Measurements from ENCODE around the gene AHI1.

AHI1 gene

GRCh38 chr6:135527116-135527959, 29.8 kb upstream of the AHI1 start:
- H3K4me1 ChIP-seq (ENCODE audit: control insufficient read depth, insufficient read depth, low read length), result no peaks in the 10 kb centered on the region
- H3K36me3 ChIP-seq (ENCODE audit: control insufficient read depth in 2 of 2, insufficient read depth in 1 of 2, low read length in 2 of 2), result no peaks in the 10 kb centered on the region
- TF ChIP-seq, protein P1, sequence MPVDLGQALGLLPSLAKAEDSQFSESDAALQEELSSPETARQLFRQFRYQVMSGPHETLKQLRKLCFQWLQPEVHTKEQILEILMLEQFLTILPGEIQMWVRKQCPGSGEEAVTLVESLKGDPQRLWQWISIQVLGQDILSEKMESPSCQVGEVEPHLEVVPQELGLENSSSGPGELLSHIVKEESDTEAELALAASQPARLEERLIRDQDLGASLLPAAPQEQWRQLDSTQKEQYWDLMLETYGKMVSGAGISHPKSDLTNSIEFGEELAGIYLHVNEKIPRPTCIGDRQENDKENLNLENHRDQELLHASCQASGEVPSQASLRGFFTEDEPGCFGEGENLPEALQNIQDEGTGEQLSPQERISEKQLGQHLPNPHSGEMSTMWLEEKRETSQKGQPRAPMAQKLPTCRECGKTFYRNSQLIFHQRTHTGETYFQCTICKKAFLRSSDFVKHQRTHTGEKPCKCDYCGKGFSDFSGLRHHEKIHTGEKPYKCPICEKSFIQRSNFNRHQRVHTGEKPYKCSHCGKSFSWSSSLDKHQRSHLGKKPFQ (tag by site-specific recombination; IDR thresholded peaks at IDR 0.05), result no peak
- no peak for TF ChIP-seq SCRT1 (tag by site-specific recombination; IDR thresholded peaks at IDR 0.05; ENCODE audit: borderline replicate concordance)
- TF ChIP-seq ZNF473 (tag by site-specific recombination; IDR thresholded peaks at IDR 0.05), result no peak
- TF ChIP-seq ZNF48 (tag by site-specific recombination; IDR thresholded peaks at IDR 0.05), result no peak
- no peak for TF ChIP-seq ZNF311 (tag by site-specific recombination; IDR thresholded peaks at IDR 0.05; ENCODE audit: borderline replicate concordance)
- TF ChIP-seq ZNF37A (tag by site-specific recombination; IDR thresholded peaks at IDR 0.05), result no peak
- no peak for TF ChIP-seq SCRT2 (tag by site-specific recombination; IDR thresholded peaks at IDR 0.05)
- TF ChIP-seq HOXD13 (CRISPR knock-in tag; IDR thresholded peaks at IDR 0.05; ENCODE audit: borderline replicate concordance), result no peak
- TF ChIP-seq ZNF660 (tag by site-specific recombination; IDR thresholded peaks at IDR 0.05), result no peak
- TF ChIP-seq ZBTB48 (tag by site-specific recombination; IDR thresholded peaks at IDR 0.05), result no peak
- no peak for TF ChIP-seq ZNF354C (tag by site-specific recombination; IDR thresholded peaks at IDR 0.05; ENCODE audit: borderline replicate concordance, low read depth)
- no peak for TF ChIP-seq ZNF423 (tag by site-specific recombination; IDR thresholded peaks at IDR 0.05)
- TF ChIP-seq ZNF366 (tag by site-specific recombination; conservative IDR thresholded peaks at IDR 0.05), result no peak
- TF ChIP-seq ZNF202 (tag by site-specific recombination; IDR thresholded peaks at IDR 0.05; ENCODE audit: borderline replicate concordance), result no peak
- no peak overlapping the region for H3K4me3 ChIP-seq (ENCODE audit: low read depth, low read length)
- ChIA-PET CTCF (interaction anchor here (0.5 to 1.1 kb wide), 3 partner anchors 9 to 382 kb away, joined by 3 to 4 read pairs (median 3); no protein-coding TSS in a partner anchor), POLR2A (no interaction called here)
- H3K27ac ChIP-seq (ENCODE audit: extremely low read depth, low read depth, low read length), result no peak overlapping the region
- H3K9me3 ChIP-seq (ENCODE audit: control insufficient read depth, insufficient read depth, low read depth, low read length), result no peaks in the 10 kb centered on the region

GRCh38 chr6:135525594-135525993, 28.1 kb upstream of the AHI1 start:
- H3K9me3 ChIP-seq (ENCODE audit: control insufficient read depth, insufficient read depth, low read depth, low read length), result no peaks in the 10 kb centered on the region
- H3K4me3 ChIP-seq (ENCODE audit: low read depth, low read length), result no peak overlapping the region
- no peak overlapping the region for H3K27ac ChIP-seq (ENCODE audit: extremely low read depth, low read depth, low read length)
- POLR2A ChIA-PET, result no interaction called here
- CTCF ChIA-PET, result interaction anchor here (0.6 to 0.7 kb wide), 2 partner anchors 11 to 177 kb away, joined by 3 read pairs; no protein-coding TSS in a partner anchor
- no peaks in the 10 kb centered on the region for H3K4me1 ChIP-seq (ENCODE audit: control insufficient read depth, insufficient read depth, low read length)
- no peaks in the 10 kb centered on the region for H3K36me3 ChIP-seq (ENCODE audit: control insufficient read depth in 2 of 2, insufficient read depth in 1 of 2, low read length in 2 of 2)
- TF ChIP-seq ZSCAN5A (tag by site-specific recombination; IDR thresholded peaks at IDR 0.05), result no peak
- no peak for TF ChIP-seq ZNF394 (tag by site-specific recombination; IDR thresholded peaks at IDR 0.05; ENCODE audit: borderline replicate concordance)
- TF ChIP-seq BCL11B (tag by site-specific recombination; IDR thresholded peaks at IDR 0.05; ENCODE audit: low read depth), result no peak
- TF ChIP-seq, protein P2, sequence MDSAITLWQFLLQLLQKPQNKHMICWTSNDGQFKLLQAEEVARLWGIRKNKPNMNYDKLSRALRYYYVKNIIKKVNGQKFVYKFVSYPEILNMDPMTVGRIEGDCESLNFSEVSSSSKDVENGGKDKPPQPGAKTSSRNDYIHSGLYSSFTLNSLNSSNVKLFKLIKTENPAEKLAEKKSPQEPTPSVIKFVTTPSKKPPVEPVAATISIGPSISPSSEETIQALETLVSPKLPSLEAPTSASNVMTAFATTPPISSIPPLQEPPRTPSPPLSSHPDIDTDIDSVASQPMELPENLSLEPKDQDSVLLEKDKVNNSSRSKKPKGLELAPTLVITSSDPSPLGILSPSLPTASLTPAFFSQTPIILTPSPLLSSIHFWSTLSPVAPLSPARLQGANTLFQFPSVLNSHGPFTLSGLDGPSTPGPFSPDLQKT (IDR thresholded peaks at IDR 0.05; ENCODE audit: borderline replicate concordance, low read depth, low read length), result no peak
- no peak for TF ChIP-seq PRDM1 (tag by site-specific recombination; IDR thresholded peaks at IDR 0.05)
- TF ChIP-seq BCL11A (tag by site-specific recombination; IDR thresholded peaks at IDR 0.05; ENCODE audit: low read depth), result no peak
- TF ChIP-seq ZBTB1 (tag by site-specific recombination; IDR thresholded peaks at IDR 0.05), result no peak
- no peak for TF ChIP-seq SALL2 (tag by site-specific recombination; IDR thresholded peaks at IDR 0.05; ENCODE audit: borderline replicate concordance)
- no peak for TF ChIP-seq GLIS1 (tag by site-specific recombination; IDR thresholded peaks at IDR 0.05)
- TF ChIP-seq ZNF221 (tag by site-specific recombination; IDR thresholded peaks at IDR 0.05; ENCODE audit: borderline replicate concordance), result no peak
- no peak for TF ChIP-seq ZNF146 (tag by site-specific recombination; IDR thresholded peaks at IDR 0.05)
- TF ChIP-seq ZNF324 (tag by site-specific recombination; IDR thresholded peaks at IDR 0.05), result no peak
- no peak for TF ChIP-seq ZNF488 (tag by site-specific recombination; IDR thresholded peaks at IDR 0.05)
- no peak for TF ChIP-seq ZNF280C (tag by site-specific recombination; IDR thresholded peaks at IDR 0.05)
- TF ChIP-seq ZNF10 (tag by site-specific recombination; IDR thresholded peaks at IDR 0.05), result no peak

Data from HEK293 (cell line).